Measurements from ENCODE around the gene ANAPC2. TPM values are rescaled to one million over a fixed set of nuclear protein-coding genes. Genes with fewer than 3 reads are reported as not detected.
A peak's percentile ranks its signal among the peaks of the same experiment; 100 is the strongest.

The ANAPC2 gene
- total RNA-seq, 2 experiments from 2014 or later, result 34.8 to 90.4 TPM

GRCh38 chr9:137149942-137150616 is 38.3 kb downstream of the ANAPC2 start:
- DNase-seq (ENCODE audit: low spot score), result peak; percentile 60
- Histone ChIP-seq H3K9me3 (ENCODE audit: low read length) (no peaks in the 10 kb centered on the region), H3K4me2 (ENCODE audit: low read length) (peak overlapping the region; percentile 54), H3K27ac (ENCODE audit: low read depth, low read length, poor library complexity, severe bottlenecking) (peak overlapping the region; percentile 42), H4K20me1 (ENCODE audit: insufficient read depth, low read length) (no peaks in the 10 kb centered on the region), H3K79me2 (ENCODE audit: insufficient read depth, low read depth, low read length) (no peaks in the 10 kb centered on the region), H3K4me1 (ENCODE audit: insufficient read depth, low read length, poor library complexity, severe bottlenecking) (peaks cover 17% of the 10 kb centered on the region), H3K36me3 (ENCODE audit: insufficient read depth, low read length) (no peaks in the 10 kb centered on the region), H2AFZ (ENCODE audit: low read length) (peak overlapping the region; percentile 48; the same call in 1 of the 2 replicates), H3K4me3 (ENCODE audit: low read depth, low read length, poor library complexity, severe bottlenecking) (peak overlapping the region; percentile 39), H3K9me2 (ENCODE audit: insufficient read depth, low read length) (no peaks in the 10 kb centered on the region)
- ChIA-PET POLR2A (interaction anchor here (0.6 to 3.7 kb wide), 20 partner anchors 9 to 749 kb away, joined by 3 to 52 read pairs (median 5); partner anchors contain the start of gene SSNA1), CTCF (ENCODE audit: unreplicated experiment) (interaction anchor here (1.7 kb wide), 1 partner anchor 21 kb away, joined by 5 read pairs; no protein-coding TSS in a partner anchor)
- no peak for TF ChIP-seq EZH2phosphoT487 (IDR thresholded peaks at IDR 0.05; ENCODE audit: borderline replicate concordance, low read depth, low read length)
- TF ChIP-seq CTCF (conservative IDR thresholded peaks at IDR 0.05; ENCODE audit: low read length), result no peak
- intact Hi-C loops (cut with micrococcal nuclease; ENCODE audit: unreplicated experiment), result loop anchor here (2.0 to 10.0 kb wide), 5 partner anchors 33 to 605 kb away; partner anchors contain the start of genes ANAPC2, MAN1B1, NOTCH1 and SSNA1
- BruUV-seq (replicated peaks), result no TSS peak

- Histone ChIP-seq H3K4me1 (ENCODE audit: insufficient read depth, low read length, poor library complexity, severe bottlenecking) (peaks cover 17% of the 10 kb centered on the region), H3K79me2 (ENCODE audit: insufficient read depth, low read depth, low read length) (no peaks in the 10 kb centered on the region), H3K4me2 (ENCODE audit: low read length) (peak overlapping the region; percentile 54; the same call in 1 of the 2 replicates), H3K9me2 (ENCODE audit: insufficient read depth, low read length) (no peaks in the 10 kb centered on the region), H3K9me3 (ENCODE audit: low read length) (no peaks in the 10 kb centered on the region), H2AFZ (ENCODE audit: low read length) (peak overlapping the region; percentile 48; the same call in 1 of the 2 replicates), H3K4me3 (ENCODE audit: low read depth, low read length, poor library complexity, severe bottlenecking) (no peak overlapping the region), H4K20me1 (ENCODE audit: insufficient read depth, low read length) (no peaks in the 10 kb centered on the region), H3K27ac (ENCODE audit: low read depth, low read length, poor library complexity, severe bottlenecking) (peak overlapping the region; percentile 42), H3K36me3 (ENCODE audit: insufficient read depth, low read length) (no peaks in the 10 kb centered on the region)
- ChIA-PET POLR2A (interaction anchor here (0.6 to 3.7 kb wide), 5 partner anchors 10 to 119 kb away, joined by 3 to 52 read pairs (median 4); no protein-coding TSS in a partner anchor), CTCF (ENCODE audit: unreplicated experiment) (interaction anchor here (0.5 to 1.7 kb wide), 2 partner anchors 15 to 20 kb away, joined by 3 to 5 read pairs; no protein-coding TSS in a partner anchor)
- no peak for DNase-seq (ENCODE audit: low spot score)
- TF ChIP-seq EZH2phosphoT487 (IDR thresholded peaks at IDR 0.05; ENCODE audit: borderline replicate concordance, low read depth, low read length) (no peak), CTCF (conservative IDR thresholded peaks at IDR 0.05; ENCODE audit: low read length) (no peak)
- BruUV-seq (replicated peaks), result no TSS peak
- intact Hi-C loops (cut with micrococcal nuclease; ENCODE audit: unreplicated experiment), result no loop called here
Observed at GRCh38 chr9:137149363-137149762, 39.0 kb downstream of the ANAPC2 start.

- TF ChIP-seq CTCF (conservative IDR thresholded peaks at IDR 0.05; ENCODE audit: low read length) (no peak), EZH2phosphoT487 (IDR thresholded peaks at IDR 0.05; ENCODE audit: borderline replicate concordance, low read depth, low read length) (no peak)
- CTCF ChIA-PET (ENCODE audit: unreplicated experiment), result no interaction called here
- H3K36me3 ChIP-seq (ENCODE audit: insufficient read depth, low read length), result no peaks in the 10 kb centered on the region
- no peak overlapping the region for H3K4me2 ChIP-seq (ENCODE audit: low read length)
- H3K27ac ChIP-seq (ENCODE audit: low read depth, low read length, poor library complexity, severe bottlenecking), result no peak overlapping the region
- no peak overlapping the region for H2AFZ ChIP-seq (ENCODE audit: low read length)
- no peak for DNase-seq (ENCODE audit: low spot score)
- no peaks in the 10 kb centered on the region for H4K20me1 ChIP-seq (ENCODE audit: insufficient read depth, low read length)
- H3K79me2 ChIP-seq (ENCODE audit: insufficient read depth, low read depth, low read length), result no peaks in the 10 kb centered on the region
- intact Hi-C loops (cut with micrococcal nuclease; ENCODE audit: unreplicated experiment), result no loop called here
- H3K9me2 ChIP-seq (ENCODE audit: insufficient read depth, low read length), result no peaks in the 10 kb centered on the region
- H3K4me3 ChIP-seq (ENCODE audit: low read depth, low read length, poor library complexity, severe bottlenecking), result no peak overlapping the region
- no peaks in the 10 kb centered on the region for H3K9me3 ChIP-seq (ENCODE audit: low read length)
- H3K4me1 ChIP-seq (ENCODE audit: insufficient read depth, low read length, poor library complexity, severe bottlenecking), result peaks cover 17% of the 10 kb centered on the region
- BruUV-seq (replicated peaks), result no TSS peak
- POLR2A ChIA-PET, result interaction anchor here (1.2 to 1.3 kb wide), 2 partner anchors 9 to 56 kb away, joined by 3 read pairs; no protein-coding TSS in a partner anchor
Observed at GRCh38 chr9:137148661-137149060, 39.7 kb downstream of the ANAPC2 start.
